ENCODE results near the gene NANOGP8.
"Not testable (repeated sequence)": the region's sequence is repeated elsewhere in the genome, so short reads cannot be mapped to it uniquely, and the experiment has no call there.

Gene NANOGP8

GRCh38 chr15:35092846-35093245 is 7.8 kb upstream of the NANOGP8 start:
- no peak for DNase-seq (ENCODE audit: low read depth in 2 of 2)

GRCh38 chr15:35092311-35092710 is 7.2 kb upstream of the NANOGP8 start:
- no peak for DNase-seq (ENCODE audit: low read depth in 2 of 2)

GRCh38 chr15:35090104-35090807 is 5.2 kb upstream of the NANOGP8 start:
- DNase-seq (ENCODE audit: low read depth in 2 of 2) = no peak

GRCh38 chr15:35089551-35089950 is 4.5 kb upstream of the NANOGP8 start:
- DNase-seq (ENCODE audit: low read depth in 2 of 2) = no peak

- DNase-seq (ENCODE audit: low read depth in 2 of 2) = no peak
Observed at GRCh38 chr15:35088329-35088728, 3.2 kb upstream of the NANOGP8 start.

- DNase-seq (ENCODE audit: low read depth in 2 of 2) = no peak
Observed at GRCh38 chr15:35087759-35088158, 2.7 kb upstream of the NANOGP8 start.

GRCh38 chr15:35082371-35083348 is 2.4 kb downstream of the NANOGP8 start:
- DNase-seq (ENCODE audit: low read depth in 2 of 2) = not testable (repeated sequence)

- not testable (repeated sequence) for DNase-seq (ENCODE audit: low read depth in 2 of 2)
Observed at GRCh38 chr15:35081626-35082365, 3.3 kb downstream of the NANOGP8 start.

GRCh38 chr15:35080226-35080625 is 4.9 kb downstream of the NANOGP8 start:
- DNase-seq (ENCODE audit: low read depth in 2 of 2) = no peak

- no peak for DNase-seq (ENCODE audit: low read depth in 2 of 2)
Observed at GRCh38 chr15:35078221-35078915, 6.7 kb downstream of the NANOGP8 start.

- no peak for DNase-seq (ENCODE audit: low read depth in 2 of 2)
Observed at GRCh38 chr15:35071106-35071505, 14.0 kb downstream of the NANOGP8 start.

GRCh38 chr15:35068846-35069475 is 16.1 kb downstream of the NANOGP8 start:
- no peak for DNase-seq (ENCODE audit: low read depth in 2 of 2)

- no peak for DNase-seq (ENCODE audit: low read depth in 2 of 2)
Observed at GRCh38 chr15:35067496-35068347, 17.4 kb downstream of the NANOGP8 start.

- DNase-seq (ENCODE audit: low read depth in 2 of 2) = no peak
Observed at GRCh38 chr15:35066094-35066493, 19.0 kb downstream of the NANOGP8 start.

- DNase-seq (ENCODE audit: low read depth in 2 of 2) = no peak
Observed at GRCh38 chr15:35064576-35065190, 20.4 kb downstream of the NANOGP8 start.

- no peak for DNase-seq (ENCODE audit: low read depth in 2 of 2)
Observed at GRCh38 chr15:35062738-35063099, 22.4 kb downstream of the NANOGP8 start.

- no peak for DNase-seq (ENCODE audit: low read depth in 2 of 2)
Observed at GRCh38 chr15:35061825-35062737, 23.0 kb downstream of the NANOGP8 start.

- no peak for DNase-seq (ENCODE audit: low read depth in 2 of 2)
Observed at GRCh38 chr15:35061161-35061824, 23.8 kb downstream of the NANOGP8 start.

Data from stimulated activated CD8-positive, alpha-beta memory T cell treated with anti-CD3 and anti-CD28 coated beads, Interleukin-2, amount 100 ng/mL, for 48 hours (primary cell).